Measurements from ENCODE around the gene MPP2.

Gene MPP2

DNA sequence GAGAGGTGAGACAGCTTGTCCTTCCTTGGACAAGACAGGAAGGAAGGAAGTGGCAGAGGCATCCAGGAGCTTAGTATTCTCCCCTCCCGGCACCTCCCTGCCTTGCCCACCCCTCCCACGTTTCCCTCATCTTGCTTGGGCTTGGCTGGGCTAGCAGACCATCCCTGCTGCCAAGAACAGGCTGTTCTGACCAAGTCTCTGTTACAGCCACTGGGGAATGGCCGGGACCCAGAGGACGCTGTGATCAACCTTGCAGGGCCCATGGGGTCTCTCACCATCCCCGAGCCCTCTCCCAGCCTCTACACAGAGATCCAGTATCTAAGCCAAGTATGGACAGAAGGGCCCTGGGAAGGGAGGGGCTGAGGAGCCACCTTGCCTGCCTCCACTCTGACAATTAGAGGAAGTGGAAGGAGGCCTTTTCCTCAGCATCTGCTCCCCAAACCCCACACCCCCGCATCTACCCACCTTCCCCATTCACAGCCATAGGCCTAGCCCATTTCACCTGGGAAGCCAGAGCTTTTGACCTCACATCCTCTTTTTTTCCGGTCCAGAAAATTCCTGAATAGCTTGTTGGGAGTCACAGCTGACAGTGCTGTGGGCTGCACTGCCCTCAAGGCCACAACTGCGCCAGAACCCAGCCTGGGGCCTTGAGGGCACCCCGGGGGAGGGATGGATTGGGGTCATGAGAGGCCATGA, 46.3 kb downstream of the MPP2 start:
- TF ChIP-seq, protein P1, sequence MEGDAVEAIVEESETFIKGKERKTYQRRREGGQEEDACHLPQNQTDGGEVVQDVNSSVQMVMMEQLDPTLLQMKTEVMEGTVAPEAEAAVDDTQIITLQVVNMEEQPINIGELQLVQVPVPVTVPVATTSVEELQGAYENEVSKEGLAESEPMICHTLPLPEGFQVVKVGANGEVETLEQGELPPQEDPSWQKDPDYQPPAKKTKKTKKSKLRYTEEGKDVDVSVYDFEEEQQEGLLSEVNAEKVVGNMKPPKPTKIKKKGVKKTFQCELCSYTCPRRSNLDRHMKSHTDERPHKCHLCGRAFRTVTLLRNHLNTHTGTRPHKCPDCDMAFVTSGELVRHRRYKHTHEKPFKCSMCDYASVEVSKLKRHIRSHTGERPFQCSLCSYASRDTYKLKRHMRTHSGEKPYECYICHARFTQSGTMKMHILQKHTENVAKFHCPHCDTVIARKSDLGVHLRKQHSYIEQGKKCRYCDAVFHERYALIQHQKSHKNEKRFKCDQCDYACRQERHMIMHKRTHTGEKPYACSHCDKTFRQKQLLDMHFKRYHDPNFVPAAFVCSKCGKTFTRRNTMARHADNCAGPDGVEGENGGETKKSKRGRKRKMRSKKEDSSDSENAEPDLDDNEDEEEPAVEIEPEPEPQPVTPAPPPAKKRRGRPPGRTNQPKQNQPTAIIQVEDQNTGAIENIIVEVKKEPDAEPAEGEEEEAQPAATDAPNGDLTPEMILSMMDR (IDR thresholded peaks at IDR 0.05; ENCODE audit: low read depth, low read length), result no peak
- no peak for DNase-seq (ENCODE audit: extremely low read depth, low read depth)

- no peak for DNase-seq (ENCODE audit: extremely low read depth, low read depth)
- TF ChIP-seq, protein P1 (IDR thresholded peaks at IDR 0.05; ENCODE audit: low read depth, low read length), result no peak
These were observed 47.1 kb downstream of the MPP2 start for GRCh38 chr17:43860077-43860725.

GRCh38 chr17:43857957-43858600, 49.3 kb downstream of the MPP2 start:
- TF ChIP-seq, protein P1 (IDR thresholded peaks at IDR 0.05; ENCODE audit: low read depth, low read length), result no peak
- no peak for DNase-seq (ENCODE audit: extremely low read depth, low read depth)

DNA sequence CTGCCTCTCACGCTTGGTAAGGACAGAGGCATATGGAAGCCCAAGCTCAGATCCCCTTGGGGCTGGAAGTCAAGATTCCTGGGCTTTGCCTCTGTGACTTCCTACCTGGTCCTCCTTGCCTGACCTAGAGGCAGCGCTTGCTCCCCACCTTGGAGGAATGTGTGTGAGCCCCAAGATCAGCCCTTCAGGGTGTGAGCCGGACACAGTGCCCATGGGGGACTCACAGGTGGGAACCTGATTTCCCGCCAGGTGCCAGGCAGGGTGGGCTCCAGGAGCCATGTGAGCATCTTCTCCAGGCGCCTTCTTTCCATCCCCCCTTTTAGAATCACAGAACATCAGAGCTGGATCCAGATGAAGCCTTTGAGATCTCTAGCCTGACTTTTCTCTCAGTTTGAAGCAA, 50.2 kb downstream of the MPP2 start:
- TF ChIP-seq, protein P1 (IDR thresholded peaks at IDR 0.05; ENCODE audit: low read depth, low read length), result no peak
- DNase-seq (ENCODE audit: extremely low read depth, low read depth), result no peak

DNA sequence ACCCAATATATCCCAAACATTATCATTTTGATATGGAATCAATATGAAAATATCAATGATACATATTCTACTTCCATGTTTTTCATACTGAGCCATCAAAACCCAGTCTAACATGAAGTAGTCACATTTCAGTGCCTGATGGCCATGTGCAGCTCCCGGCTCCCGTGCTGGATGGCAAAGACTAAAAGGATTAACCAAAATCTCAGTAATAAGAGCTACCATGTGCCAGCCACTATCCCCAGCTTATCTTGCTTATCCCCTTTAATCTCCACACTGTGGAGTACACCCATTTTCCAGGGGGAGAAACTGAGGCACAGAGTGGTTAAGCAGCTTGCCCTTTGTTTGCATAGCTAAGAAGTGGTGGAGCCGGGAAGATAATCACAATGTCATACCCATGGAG, 51.2 kb downstream of the MPP2 start:
- no peak for DNase-seq (ENCODE audit: extremely low read depth, low read depth)
- TF ChIP-seq, protein P1 (IDR thresholded peaks at IDR 0.05; ENCODE audit: low read depth, low read length), result no peak

DNA sequence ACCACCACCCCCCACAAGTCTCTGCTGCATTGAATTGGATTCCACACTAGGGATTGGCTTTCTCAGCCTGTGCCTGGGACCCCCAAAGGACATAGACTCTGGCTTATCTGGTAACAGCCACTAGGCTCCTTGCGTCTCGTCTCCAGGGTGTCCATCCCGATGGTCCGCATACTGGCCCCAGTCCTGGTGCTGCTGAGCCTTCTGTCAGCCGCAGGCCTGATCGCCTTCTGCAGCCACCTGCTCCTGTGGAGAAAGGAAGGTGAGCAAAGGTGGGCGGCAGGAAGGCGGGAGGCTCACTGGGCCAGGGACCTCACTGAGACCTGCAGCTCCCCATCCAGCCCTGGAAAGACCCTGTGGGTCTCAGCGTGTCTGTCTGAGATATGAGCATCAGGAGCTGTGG, 52.3 kb downstream of the MPP2 start:
- TF ChIP-seq, protein P1 (IDR thresholded peaks at IDR 0.05; ENCODE audit: low read depth, low read length), result no peak
- DNase-seq (ENCODE audit: extremely low read depth, low read depth), result no peak

- DNase-seq (ENCODE audit: extremely low read depth, low read depth), result no peak
- TF ChIP-seq, protein P1 (IDR thresholded peaks at IDR 0.05; ENCODE audit: low read depth, low read length), result no peak
These were observed 52.8 kb downstream of the MPP2 start for GRCh38 chr17:43854498-43854897.

Measured in AG09319 (cell line).